Stimulated activated naive CD4-positive, alpha-beta T cell treated with Interleukin-2 at 50 U/mL for 16 hours (primary cell): ENCODE data around the gene MARK4.

ENCODE experiments used
- DNase-seq: peaks from one replicate; lab custom pipeline; 2025; lab: John Stamatoyannopoulos, UW

The MARK4 gene

GRCh38 chr19:45340232-45340898 lies 89.3 kb downstream of the MARK4 start, which contains the start of gene KLC3:
Gene KLC3, plus strand, starts transcription at chr19:45340750. Its CDS starts 4,792 bp downstream, at chr19:45345542.
- DNase-seq, result peak; percentile 10

GRCh38 chr19:45340899-45341453 lies 89.9 kb downstream of the MARK4 start:
- no peak for DNase-seq

GRCh38 chr19:45342911-45343310 lies 91.8 kb downstream of the MARK4 start:
- DNase-seq, result no peak

- no peak for DNase-seq
Observed at GRCh38 chr19:45344621-45345505, 93.8 kb downstream of the MARK4 start.

- DNase-seq, result no peak
Observed at GRCh38 chr19:45345506-45345860, 94.4 kb downstream of the MARK4 start.

GRCh38 chr19:45346449-45346848 lies 95.4 kb downstream of the MARK4 start:
- no peak for DNase-seq

- DNase-seq, result no peak
Observed at GRCh38 chr19:45347570-45348366, 96.7 kb downstream of the MARK4 start.

GRCh38 chr19:45348367-45349125 lies 97.5 kb downstream of the MARK4 start:
- DNase-seq, result no peak

GRCh38 chr19:45349126-45349415 lies 98.0 kb downstream of the MARK4 start:
- DNase-seq, result no peak

- no peak for DNase-seq
Observed at GRCh38 chr19:45349430-45349941, 98.4 kb downstream of the MARK4 start.

- DNase-seq, result no peak
Observed at GRCh38 chr19:45350477-45351058, 99.5 kb downstream of the MARK4 start.

- DNase-seq, result no peak
Observed at GRCh38 chr19:45351401-45351952, 100.4 kb downstream of the MARK4 start.

- DNase-seq, result no peak
Observed at GRCh38 chr19:45352062-45352461, 101.0 kb downstream of the MARK4 start.

- no peak for DNase-seq
Observed at GRCh38 chr19:45352471-45352870, 101.4 kb downstream of the MARK4 start.

GRCh38 chr19:45352914-45353796 lies 102.1 kb downstream of the MARK4 start:
- no peak for DNase-seq

GRCh38 chr19:45354241-45354842 lies 103.3 kb downstream of the MARK4 start:
- DNase-seq, result no peak
